Measurements from ENCODE around the gene BCL2.

BCL2 gene

DNA sequence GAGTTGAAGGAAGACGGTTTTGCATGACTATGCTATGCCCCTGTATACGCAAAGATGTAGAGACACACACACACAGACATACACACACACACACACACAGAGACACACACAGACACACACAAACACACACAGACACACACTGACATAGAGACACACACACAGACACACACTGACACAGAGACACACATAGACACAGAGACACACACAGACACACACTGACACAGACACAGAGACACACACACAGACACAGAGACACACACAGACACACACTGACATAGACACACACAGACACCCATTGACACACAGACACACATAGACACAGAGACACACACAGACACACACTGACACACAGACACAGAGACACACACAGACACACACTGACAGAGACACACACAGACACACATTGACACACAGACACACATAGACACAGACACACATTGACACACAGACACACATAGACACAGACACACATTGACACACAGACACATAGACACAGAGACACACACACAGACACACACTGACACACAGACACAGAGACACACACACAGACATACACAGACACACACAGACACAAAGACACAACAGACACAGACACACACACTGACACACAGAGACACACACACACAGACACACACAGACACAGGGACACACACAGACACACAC is 121.3 kb downstream of the BCL2 start:
- no peak for TF ChIP-seq CREB1 (IDR thresholded peaks at IDR 0.05; ENCODE audit: low read depth)
- TF ChIP-seq EP300 (IDR thresholded peaks at IDR 0.05; ENCODE audit: borderline replicate concordance), result no peak
- TF ChIP-seq, protein P1, sequence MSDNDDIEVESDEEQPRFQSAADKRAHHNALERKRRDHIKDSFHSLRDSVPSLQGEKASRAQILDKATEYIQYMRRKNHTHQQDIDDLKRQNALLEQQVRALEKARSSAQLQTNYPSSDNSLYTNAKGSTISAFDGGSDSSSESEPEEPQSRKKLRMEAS (IDR thresholded peaks at IDR 0.05), result no peak
- TF ChIP-seq, protein P2, sequence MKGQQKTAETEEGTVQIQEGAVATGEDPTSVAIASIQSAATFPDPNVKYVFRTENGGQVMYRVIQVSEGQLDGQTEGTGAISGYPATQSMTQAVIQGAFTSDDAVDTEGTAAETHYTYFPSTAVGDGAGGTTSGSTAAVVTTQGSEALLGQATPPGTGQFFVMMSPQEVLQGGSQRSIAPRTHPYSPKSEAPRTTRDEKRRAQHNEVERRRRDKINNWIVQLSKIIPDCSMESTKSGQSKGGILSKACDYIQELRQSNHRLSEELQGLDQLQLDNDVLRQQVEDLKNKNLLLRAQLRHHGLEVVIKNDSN (IDR thresholded peaks at IDR 0.05), result no peak
- TF ChIP-seq FOXM1 (IDR thresholded peaks at IDR 0.05; ENCODE audit: borderline replicate concordance, low read depth), result no peak
- TF ChIP-seq YY1 (IDR thresholded peaks at IDR 0.05; ENCODE audit: low read depth), result no peak
- TF ChIP-seq CEBPB (IDR thresholded peaks at IDR 0.05), result no peak
- TF ChIP-seq NFIC (IDR thresholded peaks at IDR 0.05), result no peak
- TF ChIP-seq RAD21 (IDR thresholded peaks at IDR 0.05; ENCODE audit: low read depth), result no peak
- TF ChIP-seq TEAD4 (IDR thresholded peaks at IDR 0.05), result no peak
- TF ChIP-seq EGR1 (IDR thresholded peaks at IDR 0.05), result no peak
- TF ChIP-seq TAF1 (IDR thresholded peaks at IDR 0.05; ENCODE audit: low read depth), result no peak
- no peak for TF ChIP-seq TCF12 (IDR thresholded peaks at IDR 0.05; ENCODE audit: low read depth)
- TF ChIP-seq, protein P3, sequence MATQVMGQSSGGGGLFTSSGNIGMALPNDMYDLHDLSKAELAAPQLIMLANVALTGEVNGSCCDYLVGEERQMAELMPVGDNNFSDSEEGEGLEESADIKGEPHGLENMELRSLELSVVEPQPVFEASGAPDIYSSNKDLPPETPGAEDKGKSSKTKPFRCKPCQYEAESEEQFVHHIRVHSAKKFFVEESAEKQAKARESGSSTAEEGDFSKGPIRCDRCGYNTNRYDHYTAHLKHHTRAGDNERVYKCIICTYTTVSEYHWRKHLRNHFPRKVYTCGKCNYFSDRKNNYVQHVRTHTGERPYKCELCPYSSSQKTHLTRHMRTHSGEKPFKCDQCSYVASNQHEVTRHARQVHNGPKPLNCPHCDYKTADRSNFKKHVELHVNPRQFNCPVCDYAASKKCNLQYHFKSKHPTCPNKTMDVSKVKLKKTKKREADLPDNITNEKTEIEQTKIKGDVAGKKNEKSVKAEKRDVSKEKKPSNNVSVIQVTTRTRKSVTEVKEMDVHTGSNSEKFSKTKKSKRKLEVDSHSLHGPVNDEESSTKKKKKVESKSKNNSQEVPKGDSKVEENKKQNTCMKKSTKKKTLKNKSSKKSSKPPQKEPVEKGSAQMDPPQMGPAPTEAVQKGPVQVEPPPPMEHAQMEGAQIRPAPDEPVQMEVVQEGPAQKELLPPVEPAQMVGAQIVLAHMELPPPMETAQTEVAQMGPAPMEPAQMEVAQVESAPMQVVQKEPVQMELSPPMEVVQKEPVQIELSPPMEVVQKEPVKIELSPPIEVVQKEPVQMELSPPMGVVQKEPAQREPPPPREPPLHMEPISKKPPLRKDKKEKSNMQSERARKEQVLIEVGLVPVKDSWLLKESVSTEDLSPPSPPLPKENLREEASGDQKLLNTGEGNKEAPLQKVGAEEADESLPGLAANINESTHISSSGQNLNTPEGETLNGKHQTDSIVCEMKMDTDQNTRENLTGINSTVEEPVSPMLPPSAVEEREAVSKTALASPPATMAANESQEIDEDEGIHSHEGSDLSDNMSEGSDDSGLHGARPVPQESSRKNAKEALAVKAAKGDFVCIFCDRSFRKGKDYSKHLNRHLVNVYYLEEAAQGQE (IDR thresholded peaks at IDR 0.05; ENCODE audit: low read depth), result no peak
- TF ChIP-seq ZBTB7A (IDR thresholded peaks at IDR 0.05; ENCODE audit: low read depth), result no peak

DNA sequence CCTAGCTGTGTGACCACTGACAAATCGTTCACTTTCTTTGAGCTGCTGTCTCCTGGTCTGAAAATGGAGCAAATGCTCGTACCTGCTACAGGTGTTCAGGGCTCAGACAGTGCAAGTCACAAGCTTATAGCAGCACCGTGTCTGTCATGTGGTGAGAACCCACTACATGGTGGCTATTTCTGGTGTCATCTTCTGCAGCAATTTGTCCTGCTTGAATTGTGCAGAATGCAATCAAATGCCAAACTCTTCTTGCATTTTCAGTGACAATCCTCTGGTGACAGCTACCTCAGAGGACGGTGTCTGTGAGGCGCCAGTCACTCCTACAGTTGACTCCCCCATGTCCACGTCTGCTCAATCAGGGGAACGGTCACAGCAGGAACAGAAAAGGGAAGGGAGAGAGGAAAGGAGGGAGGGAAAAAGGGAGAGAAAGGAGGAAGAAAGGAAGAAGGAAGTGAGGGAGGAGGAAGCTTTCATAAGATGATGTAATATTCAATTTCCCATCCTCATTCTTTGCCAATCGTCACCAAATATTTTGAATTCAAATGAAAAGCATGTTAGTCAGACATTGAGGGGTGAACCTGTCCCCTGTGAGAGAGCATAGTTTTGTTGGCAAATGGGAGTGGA is 122.2 kb downstream of the BCL2 start:
- no peak for TF ChIP-seq EGR1 (IDR thresholded peaks at IDR 0.05)
- TF ChIP-seq TEAD4 (IDR thresholded peaks at IDR 0.05), result no peak
- TF ChIP-seq NFIC (IDR thresholded peaks at IDR 0.05), result no peak
- TF ChIP-seq TAF1 (IDR thresholded peaks at IDR 0.05; ENCODE audit: low read depth), result no peak
- no peak for TF ChIP-seq CEBPB (IDR thresholded peaks at IDR 0.05)
- TF ChIP-seq, protein P2 (IDR thresholded peaks at IDR 0.05), result no peak
- no peak for TF ChIP-seq FOXM1 (IDR thresholded peaks at IDR 0.05; ENCODE audit: borderline replicate concordance, low read depth)
- TF ChIP-seq CREB1 (IDR thresholded peaks at IDR 0.05; ENCODE audit: low read depth), result no peak
- TF ChIP-seq RAD21 (IDR thresholded peaks at IDR 0.05; ENCODE audit: low read depth), result no peak
- no peak for TF ChIP-seq EP300 (IDR thresholded peaks at IDR 0.05; ENCODE audit: borderline replicate concordance)
- TF ChIP-seq TCF12 (IDR thresholded peaks at IDR 0.05; ENCODE audit: low read depth), result no peak
- TF ChIP-seq ZBTB7A (IDR thresholded peaks at IDR 0.05; ENCODE audit: low read depth), result no peak
- TF ChIP-seq, protein P1 (IDR thresholded peaks at IDR 0.05), result no peak
- TF ChIP-seq, protein P3 (IDR thresholded peaks at IDR 0.05; ENCODE audit: low read depth), result no peak
- no peak for TF ChIP-seq YY1 (IDR thresholded peaks at IDR 0.05; ENCODE audit: low read depth)

DNA sequence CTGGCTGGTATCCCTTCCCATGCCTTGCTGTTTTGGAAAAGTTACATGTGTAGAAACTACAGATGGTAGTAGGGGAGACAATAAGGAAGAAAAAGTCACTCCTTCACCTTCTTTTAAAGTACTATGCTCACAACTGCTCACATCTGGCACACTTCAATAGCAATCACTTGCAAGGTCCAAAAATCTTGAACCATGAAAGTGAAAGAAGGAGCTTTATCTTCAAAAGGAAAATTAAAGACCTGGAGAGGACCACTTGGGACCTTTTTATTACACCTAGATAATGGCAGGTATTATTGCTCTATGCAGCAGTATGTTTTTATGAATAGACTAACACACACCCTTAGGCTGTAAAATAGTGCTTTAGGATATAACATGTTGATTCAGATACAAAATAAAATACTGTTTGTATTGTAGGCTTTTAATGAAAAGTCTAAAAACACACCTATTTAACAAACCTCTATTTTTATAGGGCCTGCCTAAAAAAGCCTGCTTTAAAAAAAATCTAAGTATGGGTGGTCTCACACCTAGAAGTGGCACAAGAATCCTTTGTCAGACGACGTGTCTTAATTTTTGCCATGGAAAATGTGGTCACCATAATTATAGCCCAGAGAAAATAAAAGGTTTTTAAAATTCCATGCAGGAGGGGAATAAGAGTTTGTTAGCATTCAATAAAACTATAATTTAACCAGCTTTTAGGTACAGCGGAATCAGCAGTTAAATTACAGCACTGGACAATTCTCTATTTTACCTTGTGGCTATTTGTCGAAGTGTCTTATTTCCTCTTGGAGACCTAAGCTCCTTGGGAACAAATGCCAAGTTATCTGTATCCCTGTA is 124.0 kb downstream of the BCL2 start:
- TF ChIP-seq TCF12 (IDR thresholded peaks at IDR 0.05; ENCODE audit: low read depth) (no peak), EP300 (IDR thresholded peaks at IDR 0.05; ENCODE audit: borderline replicate concordance) (no peak), CREB1 (IDR thresholded peaks at IDR 0.05; ENCODE audit: low read depth) (no peak), NFIC (IDR thresholded peaks at IDR 0.05) (no peak), ZBTB7A (IDR thresholded peaks at IDR 0.05; ENCODE audit: low read depth) (no peak), TEAD4 (IDR thresholded peaks at IDR 0.05) (no peak), CEBPB (IDR thresholded peaks at IDR 0.05) (no peak), YY1 (IDR thresholded peaks at IDR 0.05; ENCODE audit: low read depth) (no peak), FOXM1 (IDR thresholded peaks at IDR 0.05; ENCODE audit: borderline replicate concordance, low read depth) (no peak), TAF1 (IDR thresholded peaks at IDR 0.05; ENCODE audit: low read depth) (no peak), RAD21 (IDR thresholded peaks at IDR 0.05; ENCODE audit: low read depth) (no peak), EGR1 (IDR thresholded peaks at IDR 0.05) (no peak)
- TF ChIP-seq, protein P1 (IDR thresholded peaks at IDR 0.05), result no peak
- TF ChIP-seq, protein P3 (IDR thresholded peaks at IDR 0.05; ENCODE audit: low read depth), result no peak
- TF ChIP-seq, protein P2 (IDR thresholded peaks at IDR 0.05), result no peak

All from Ishikawa (cell line).